H1 (cell line): ENCODE results near the gene WDFY3. TPM values are rescaled to one million over a fixed set of nuclear protein-coding genes. Genes with fewer than 3 reads are reported as not detected.

ENCODE experiments used
- CTCF ChIA-PET: fragments of 300-600 bp; sonication (Branson Sonifier 250); formaldehyde crosslinking; loops from one replicate; lab custom pipeline; 2021; ENCODE audit not compliant: partially characterized antibody; lab: Charles Lee
- POLR2A ChIA-PET: fragments of 300-600 bp; sonication (Branson Sonifier 250); formaldehyde crosslinking; loops from one replicate; lab custom pipeline; 2021; ENCODE audit warnings: inconsistent platforms; ENCODE audit not compliant: partially characterized antibody; lab: Charles Lee
- DNase-seq, 2 experiments: peaks; one replicate each; pipeline versions ENCODE4 v3.0.0 to v3.0.0-alpha.2; 2010 to 2022; ENCODE audit warnings: low spot score in 2 of 2, low read depth in 1 of 2, mixed read lengths in 1 of 2
- FAIRE-seq: peaks from 2 replicates; lab custom pipeline; 2011; peaks lifted over from hg19 to GRCh38; lab: Jason Lieb, UNC
- H2AFZ ChIP-seq: 2 replicates; pipeline ENCODE4 v1.8.1; 2012; ENCODE audit warnings: low read length, inconsistent platforms
- H2AK5ac ChIP-seq: 2 replicates; pipeline ENCODE4 v1.6.1; 2013; ENCODE audit warnings: low read depth, low read length
- H2BK120ac ChIP-seq: replicated peaks from 2 replicates; pipeline ENCODE3; 2013; ENCODE audit warnings: low read depth, low read length, inconsistent platforms
- H2BK12ac ChIP-seq: 2 replicates; pipeline ENCODE4 v1.6.1; 2013; ENCODE audit warnings: low read depth, low read length
- H2BK15ac ChIP-seq: 2 replicates; pipeline ENCODE4 v1.6.1; 2013; ENCODE audit warnings: low read length
- H2BK20ac ChIP-seq: 2 replicates; pipeline ENCODE4 v1.6.1; 2013; ENCODE audit warnings: low read length
- H2BK5ac ChIP-seq: 2 replicates; pipeline ENCODE4 v1.6.1; 2013; ENCODE audit warnings: low read depth, low read length
- H3K14ac ChIP-seq: 2 replicates; pipeline ENCODE4 v1.6.1; 2013; ENCODE audit warnings: inconsistent platforms; ENCODE audit not compliant: insufficient read length
- H3K18ac ChIP-seq: 2 replicates; pipeline ENCODE4 v1.6.1; 2013; ENCODE audit warnings: low read length; ENCODE audit errors: extremely low read depth
- H3K23ac ChIP-seq: 2 replicates; pipeline ENCODE4 v1.6.1; 2013; ENCODE audit warnings: inconsistent platforms; ENCODE audit not compliant: insufficient read length
- H3K23me2 ChIP-seq: 2 replicates; pipeline ENCODE4 v1.6.1; 2013; ENCODE audit warnings: low read depth, low read length
- H3K27ac ChIP-seq: 2 replicates; pipeline ENCODE4 v1.6.1; 2011; ENCODE audit warnings: low read depth, low read length, inconsistent platforms
- H3K27me3 ChIP-seq, 4 experiments: replicated peaks in 1 of 4; 1 replicate in 1 of 4; 2 replicates in 3 of 4; pipeline versions ENCODE4 v1.6.1 to v1.8.1; 2011 to 2013; ENCODE audit warnings: low read length in 3 of 4, mild to moderate bottlenecking in 3 of 4, inconsistent platforms in 2 of 4, mixed read lengths in 2 of 4, moderate library complexity in 1 of 4; ENCODE audit not compliant: control insufficient read depth in 3 of 4, insufficient read depth in 3 of 4; ENCODE audit errors: extremely low read depth in 1 of 4
- H3K36me3 ChIP-seq, 4 experiments: 2 replicates each; pipeline versions ENCODE4 v1.6.1 to v1.8.1; 2011 to 2013; ENCODE audit warnings: mild to moderate bottlenecking in 4 of 4, low read length in 3 of 4, moderate library complexity in 2 of 4, control low read depth in 1 of 4, inconsistent platforms in 1 of 4; ENCODE audit not compliant: insufficient read depth in 4 of 4, control insufficient read depth in 2 of 4
- H3K4ac ChIP-seq: replicated peaks from 2 replicates; pipeline ENCODE3; 2013; ENCODE audit warnings: low read length, low read depth, mixed read lengths, inconsistent platforms; ENCODE audit not compliant: insufficient read length
- H3K4me1 ChIP-seq, 4 experiments: replicated peaks in 1 of 4; 1 replicate in 1 of 4; 2 replicates in 3 of 4; pipeline versions ENCODE4 v1.6.1 to v1.8.1; 2011 to 2013; ENCODE audit warnings: low read length in 3 of 4, inconsistent platforms in 2 of 4, mixed read lengths in 1 of 4; ENCODE audit not compliant: insufficient read depth in 4 of 4, control insufficient read depth in 3 of 4
- H3K4me2 ChIP-seq, 2 experiments: 2 replicates each; pipeline versions ENCODE4 v1.6.1 to v1.8.1; 2011 to 2013; ENCODE audit warnings: low read depth in 2 of 2, low read length in 2 of 2, control low read depth in 1 of 2, inconsistent platforms in 1 of 2, mild to moderate bottlenecking in 1 of 2; ENCODE audit not compliant: insufficient read depth in 1 of 2
- H3K4me3 ChIP-seq, 4 experiments: fragments of 200-600, 300-600 bp in 1 of 4; sonication (generic), shearing (Covaris generic), sonication (Bioruptor Twin) in 1 of 4; 2 replicates each; pipeline versions ENCODE4 v1.5.1 to v1.8.1; 2011 to 2016; ENCODE audit warnings: low read length in 4 of 4, low read depth in 3 of 4, control low read depth in 2 of 4, inconsistent platforms in 2 of 4, mild to moderate bottlenecking in 2 of 4, mixed read lengths in 1 of 4, moderate library complexity in 1 of 4; ENCODE audit not compliant: insufficient read depth in 2 of 4; ENCODE audit errors: extremely low read depth in 1 of 4
- H3K56ac ChIP-seq: replicated peaks from 2 replicates; pipeline ENCODE3; 2013; ENCODE audit warnings: low read depth, mild to moderate bottlenecking, mixed read lengths, low read length, inconsistent platforms; ENCODE audit not compliant: insufficient read length
- H3K79me1 ChIP-seq: 2 replicates; pipeline ENCODE4 v1.6.1; 2013; ENCODE audit warnings: low read depth, low read length, control low read depth
- H3K79me2 ChIP-seq, 2 experiments: 2 replicates each; pipeline versions ENCODE4 v1.6.1 to v1.8.1; 2012 to 2013; ENCODE audit warnings: low read length in 2 of 2, mild to moderate bottlenecking in 2 of 2, inconsistent platforms in 1 of 2; ENCODE audit not compliant: insufficient read depth in 2 of 2, control insufficient read depth in 1 of 2
- H3K9ac ChIP-seq, 4 experiments: replicated peaks in 1 of 4; 1 replicate in 1 of 4; 2 replicates in 3 of 4; pipeline versions ENCODE4 v1.6.1 to v1.8.1; 2011 to 2013; ENCODE audit warnings: low read depth in 3 of 4, low read length in 3 of 4, control low read depth in 2 of 4, mild to moderate bottlenecking in 2 of 4, moderate library complexity in 2 of 4, inconsistent platforms in 1 of 4; ENCODE audit errors: extremely low read depth in 1 of 4
- H3K9me3 ChIP-seq, 2 experiments: 2 replicates each; pipeline versions ENCODE4 v1.6.1 to v1.8.1; 2012 to 2013; ENCODE audit warnings: mild to moderate bottlenecking in 2 of 2, moderate library complexity in 2 of 2, control low read depth in 1 of 2, inconsistent platforms in 1 of 2, low read depth in 1 of 2, low read length in 1 of 2, mixed read lengths in 1 of 2; ENCODE audit not compliant: insufficient read depth in 2 of 2
- H4K20me1 ChIP-seq, 2 experiments: replicated peaks in 1 of 2; 2 replicates each; pipeline versions ENCODE3 to v1.8.1; 2011 to 2013; ENCODE audit warnings: inconsistent platforms in 2 of 2, low read length in 2 of 2, mild to moderate bottlenecking in 1 of 2; ENCODE audit not compliant: insufficient read depth in 2 of 2, control insufficient read depth in 1 of 2
- H4K5ac ChIP-seq: 2 replicates; pipeline ENCODE4 v1.6.1; 2013; ENCODE audit warnings: low read length, low read depth, mixed read lengths, inconsistent platforms; ENCODE audit not compliant: insufficient read length
- H4K8ac ChIP-seq: 2 replicates; pipeline ENCODE4 v1.8.0; 2013; ENCODE audit warnings: mild to moderate bottlenecking, moderate library complexity, low read length, inconsistent platforms; ENCODE audit not compliant: insufficient read depth; ENCODE audit errors: extremely low read depth
- H4K91ac ChIP-seq: replicated peaks from 2 replicates; pipeline ENCODE3; 2013; ENCODE audit warnings: low read length, mixed read lengths, inconsistent platforms; ENCODE audit not compliant: insufficient read length
- EZH2 ChIP-seq: fragments of 200-600 bp; sonication (generic); IDR thresholded peaks from 2 replicates; pipeline ENCODE4 v1.7.1; 2012; ENCODE audit warnings: low read depth, mild to moderate bottlenecking, moderate library complexity, low read length, inconsistent platforms; ENCODE audit not compliant: severe bottlenecking
- WGBS, 2 experiments: shearing (Covaris generic) in 1 of 2; methylation state at CpG; one replicate each; pipeline versions ENCODE4 v1.1.6 to v1.1.7; 2013 to 2015; ENCODE audit warnings: low lambda C conversion rate in 2 of 2, mixed read lengths in 2 of 2, inconsistent platforms in 1 of 2, low coverage in 1 of 2, missing lambda C conversion rate in 1 of 2; ENCODE audit not compliant: insufficient replicate concordance in 2 of 2, insufficient coverage in 1 of 2, insufficient read length in 1 of 2; ENCODE audit errors: extremely low coverage in 1 of 2, missing lambda C conversion rate in 1 of 2; 5-methylcytosine and 5-hydroxymethylcytosine counted together
- polyA plus RNA-seq, 7 experiments: library from polyadenylated mRNA; depleted of rRNA in 3 of 7; stranded (reverse) in 5 of 7; unstranded in 2 of 7; fragments of >200 nt in 5 of 7; fragments of 200-250 nt in 2 of 7; gene quantifications; 1 replicate in 5 of 7; 2 replicates in 1 of 7; 4 replicates in 1 of 7; pipeline versions ENCODE4 v1.2.1 to v1.2.3, GENCODE V29; 2011 to 2013; ENCODE audit warnings: missing spikeins in 2 of 7, mixed read lengths in 2 of 7
- total RNA-seq: library from RNA; stranded (reverse); fragmentation: NEBNext Ultra II Directional; extraction: Animal tissue kit (Norgen Biotek cat#: 25700); gene quantifications from 2 replicates; pipeline ENCODE4 v1.2.1, GENCODE V29; 2021

The WDFY3 gene
- total and polyA plus RNA-seq, 2 of the 8 experiments (the other 6 are each of a cell fraction or from before 2014, with no cell fraction given) = 25.6 to 62.4 TPM

DNA sequence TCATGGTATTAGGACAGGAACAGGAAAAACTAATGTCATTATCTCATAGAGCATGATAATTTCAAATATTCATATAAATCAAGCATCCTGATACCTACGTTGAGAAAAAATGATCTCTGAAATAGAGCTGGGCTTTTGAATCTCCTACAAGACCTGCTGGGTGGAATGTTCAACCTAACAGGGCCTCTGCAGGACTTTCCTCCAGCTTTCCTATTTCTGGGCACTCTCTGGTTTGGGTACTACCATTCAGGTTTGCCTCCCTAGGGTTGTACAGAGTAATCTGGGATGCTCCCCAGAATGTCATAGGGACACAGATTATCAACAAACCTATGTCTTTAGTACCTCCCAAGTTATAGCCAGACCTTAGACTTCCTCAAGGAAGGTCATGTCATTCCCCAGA is 274.7 kb downstream of the WDFY3 start:
- CTCF ChIA-PET = no interaction called here
- Histone ChIP-seq H2BK5ac (no peak overlapping the region), H3K23me2 (no peaks in the 10 kb centered on the region; the same call in 1 of the 2 replicates), H3K9me3 (no peaks in the 10 kb centered on the region), H3K4me1 (peaks cover 0 to 4% (median 0%) of the 10 kb centered on the region in 4 experiments; a peak in 2 of 7 replicates), H2AK5ac (no peak overlapping the region), H3K4me2 (no peak overlapping the region), H2BK12ac (no peak overlapping the region), H2BK20ac (no peak overlapping the region), H4K8ac (no peak overlapping the region), H4K91ac (no peak overlapping the region), H2BK120ac (no peak overlapping the region), H3K4ac (no peak overlapping the region), H3K27me3 (no peaks in the 10 kb centered on the region), H3K79me2 (no peaks in the 10 kb centered on the region), H3K56ac (no peak overlapping the region), H3K36me3 (peaks cover 4 to 50% (median 21%) of the 10 kb centered on the region in 4 experiments), H3K23ac (no peak overlapping the region), H2BK15ac (no peak overlapping the region), H3K14ac (no peak overlapping the region), H4K5ac (no peak overlapping the region), H3K9ac (no peak overlapping the region), H3K4me3 (no peak overlapping the region), H3K79me1 (no peaks in the 10 kb centered on the region), H4K20me1 (no peaks in the 10 kb centered on the region), H3K27ac (no peak overlapping the region), H2AFZ (no peak overlapping the region), H3K18ac (no peak overlapping the region)
- POLR2A ChIA-PET = interaction anchor here (0.7 kb wide), 1 partner anchor 98 kb away, joined by 3 read pairs; no protein-coding TSS in a partner anchor
- DNase-seq (no peak), FAIRE-seq (no peak)
- WGBS, 2 experiments = 95% methylated on average over 1 of the region's 1 CpG; no CpG with 5 or more reads in 1 of the 2 experiments
- TF ChIP-seq EZH2 = no peak
